Measurements from ENCODE around the gene PTGDS. TPM values are rescaled to one million over a fixed set of nuclear protein-coding genes. Genes with fewer than 3 reads are reported as not detected.

The PTGDS gene
- total RNA-seq, 2 experiments from 2014 or later: 1.2 to 1.4 TPM

- peaks cover 37% of the 10 kb centered on the region for H3K4me1 Mint-ChIP-seq (ENCODE audit: low read depth)
- H3K36me3 Mint-ChIP-seq (ENCODE audit: low read depth): peaks cover 10% of the 10 kb centered on the region
- CTCF ChIA-PET: interaction anchor here (0.6 to 4.2 kb wide), 12 partner anchors 8 to 265 kb away, joined by 3 to 40 read pairs (median 5); partner anchors contain the start of genes ABCA2 and AJM1
- peak; percentile 96 for DNase-seq
- no peaks in the 10 kb centered on the region for H3K9me3 Mint-ChIP-seq (ENCODE audit: insufficient read depth)
- peaks cover 15% of the 10 kb centered on the region for H3K27me3 Mint-ChIP-seq (ENCODE audit: low read depth)
- peak; percentile 87 for ATAC-seq
- peak within 1 kb of the TSS; percentile 84 for H3K4me3 Mint-ChIP-seq
- peak within 1 kb of the TSS; percentile 87 for H3K27ac Mint-ChIP-seq
- POLR2A ChIA-PET: interaction anchor here (0.6 to 1.9 kb wide), 11 partner anchors 8 to 475 kb away, joined by 3 to 10 read pairs (median 4); no protein-coding TSS in a partner anchor
These were observed 14.9 kb downstream of the PTGDS start, which contains the start of gene PAXX for GRCh38 chr9:136991993-136992818. PAXX (plus strand) TSS chr9:136992422; CDS start chr9:136992444, 22 bp downstream.

- DNase-seq (no peak), ATAC-seq (no peak)
- peak overlapping the region; percentile 87 for H3K27ac Mint-ChIP-seq
- H3K9me3 Mint-ChIP-seq (ENCODE audit: insufficient read depth): no peaks in the 10 kb centered on the region
- H3K27me3 Mint-ChIP-seq (ENCODE audit: low read depth): peaks cover 12% of the 10 kb centered on the region
- POLR2A ChIA-PET: interaction anchor here (0.6 to 1.9 kb wide), 5 partner anchors 11 to 476 kb away, joined by 3 to 7 read pairs (median 4); no protein-coding TSS in a partner anchor
- H3K4me1 Mint-ChIP-seq (ENCODE audit: low read depth): peaks cover 44% of the 10 kb centered on the region
- CTCF ChIA-PET: interaction anchor here (0.7 to 4.2 kb wide), 11 partner anchors 12 to 150 kb away, joined by 3 to 40 read pairs (median 5); partner anchors contain the start of genes ABCA2 and AJM1
- H3K4me3 Mint-ChIP-seq: peak overlapping the region; percentile 84
- peaks cover 10% of the 10 kb centered on the region for H3K36me3 Mint-ChIP-seq (ENCODE audit: low read depth)
These were observed 15.6 kb downstream of the PTGDS start for GRCh38 chr9:136992819-136993369.

DNA sequence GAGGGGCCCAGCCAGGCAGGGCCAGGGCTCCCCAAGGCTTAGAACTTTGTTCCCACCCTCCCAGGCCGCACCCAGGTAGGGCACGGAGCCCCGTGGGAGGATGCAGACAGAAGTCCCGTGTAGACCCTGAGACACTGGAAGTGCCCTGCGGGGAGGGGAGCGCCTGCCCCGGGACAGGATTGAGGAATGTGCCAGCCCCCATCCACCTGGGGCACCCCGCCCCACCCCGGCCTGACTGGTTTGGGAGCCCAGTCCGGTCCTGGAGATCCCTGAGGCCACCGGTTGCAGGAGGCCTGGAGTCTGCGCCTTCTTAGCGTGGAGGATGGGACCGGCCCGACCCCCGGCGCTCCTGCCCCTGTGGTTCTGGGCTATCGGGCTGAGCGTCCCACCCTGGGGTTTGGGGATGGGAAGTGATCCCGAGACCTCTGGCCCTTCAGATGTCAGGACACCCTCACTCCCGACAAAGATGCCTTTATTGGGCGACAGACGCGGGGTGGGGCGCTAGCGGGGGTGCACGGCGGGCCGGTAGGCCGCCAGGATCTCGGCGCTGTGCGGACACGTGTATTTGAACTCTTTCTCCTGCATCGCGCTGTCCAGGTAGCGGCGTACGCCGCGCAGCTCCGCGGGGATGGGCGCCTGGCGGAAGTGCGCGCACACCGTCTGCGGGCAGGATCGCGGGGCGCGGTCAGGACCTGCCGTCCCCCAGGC lies 17.0 kb downstream of the PTGDS start:
- ChIA-PET POLR2A (no interaction called here), CTCF (interaction anchor here (1.4 to 4.2 kb wide), 3 partner anchors 34 to 46 kb away, joined by 6 to 40 read pairs (median 28); partner anchors contain the start of gene ABCA2)
- H3K4me1 Mint-ChIP-seq (ENCODE audit: low read depth): peaks cover 58% of the 10 kb centered on the region
- no peak for DNase-seq
- no peak overlapping the region for H3K27ac Mint-ChIP-seq
- H3K9me3 Mint-ChIP-seq (ENCODE audit: insufficient read depth): no peaks in the 10 kb centered on the region
- peaks cover 10% of the 10 kb centered on the region for H3K36me3 Mint-ChIP-seq (ENCODE audit: low read depth)
- H3K4me3 Mint-ChIP-seq: peak overlapping the region; percentile 84
- peaks cover 7% of the 10 kb centered on the region for H3K27me3 Mint-ChIP-seq (ENCODE audit: low read depth)
- ATAC-seq: no peak

DNA sequence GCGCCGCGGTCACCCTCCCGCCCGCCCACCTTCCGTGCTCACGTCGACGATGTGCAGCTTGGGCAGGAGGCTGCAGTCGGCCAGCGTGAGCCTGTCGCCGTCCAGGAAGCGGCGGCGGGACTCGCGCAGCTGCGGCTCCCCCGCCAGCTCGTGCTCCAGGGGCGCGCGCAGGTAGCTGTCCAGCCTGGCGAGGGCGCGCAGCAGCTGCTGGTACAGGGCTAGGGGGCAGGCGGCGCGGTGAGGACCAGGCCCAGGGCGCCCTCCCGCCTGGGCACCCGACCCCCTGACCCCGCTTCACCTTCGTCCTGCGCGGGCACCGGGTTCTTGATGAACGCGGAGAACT lies 17.6 kb downstream of the PTGDS start:
- peaks cover 4% of the 10 kb centered on the region for H3K27me3 Mint-ChIP-seq (ENCODE audit: low read depth)
- no peaks in the 10 kb centered on the region for H3K9me3 Mint-ChIP-seq (ENCODE audit: insufficient read depth)
- DNase-seq: no peak
- H3K4me3 Mint-ChIP-seq: no peak overlapping the region
- ChIA-PET POLR2A (no interaction called here), CTCF (no interaction called here)
- H3K36me3 Mint-ChIP-seq (ENCODE audit: low read depth): peaks cover 10% of the 10 kb centered on the region
- H3K4me1 Mint-ChIP-seq (ENCODE audit: low read depth): peaks cover 62% of the 10 kb centered on the region
- no peak for ATAC-seq
- no peak overlapping the region for H3K27ac Mint-ChIP-seq

GRCh38 chr9:136995362-136995761 lies 18.1 kb downstream of the PTGDS start:
- ChIA-PET POLR2A (interaction anchor here (1.0 kb wide), 1 partner anchor 85 kb away, joined by 3 read pairs; no protein-coding TSS in a partner anchor), CTCF (interaction anchor here (0.9 to 5.8 kb wide), 6 partner anchors 32 to 153 kb away, joined by 3 to 43 read pairs (median 6); partner anchors contain the start of genes ABCA2, AJM1 and NPDC1)
- H3K27me3 Mint-ChIP-seq (ENCODE audit: low read depth): no peaks in the 10 kb centered on the region
- no peak overlapping the region for H3K4me3 Mint-ChIP-seq
- H3K36me3 Mint-ChIP-seq (ENCODE audit: low read depth): peaks cover 10% of the 10 kb centered on the region
- ATAC-seq (no peak), DNase-seq (no peak)
- no peak overlapping the region for H3K27ac Mint-ChIP-seq
- H3K4me1 Mint-ChIP-seq (ENCODE audit: low read depth): peaks cover 67% of the 10 kb centered on the region
- H3K9me3 Mint-ChIP-seq (ENCODE audit: insufficient read depth): no peaks in the 10 kb centered on the region

GRCh38 chr9:136995772-136996311 lies 18.5 kb downstream of the PTGDS start:
- Mint-ChIP-seq H3K27me3 (ENCODE audit: low read depth) (no peaks in the 10 kb centered on the region), H3K9me3 (ENCODE audit: insufficient read depth) (no peaks in the 10 kb centered on the region), H3K36me3 (ENCODE audit: low read depth) (peaks cover 10% of the 10 kb centered on the region), H3K4me3 (peak overlapping the region; percentile 46), H3K27ac (peak overlapping the region; percentile 87), H3K4me1 (ENCODE audit: low read depth) (peaks cover 70% of the 10 kb centered on the region)
- ChIA-PET CTCF (interaction anchor here (0.8 to 5.8 kb wide), 7 partner anchors 32 to 203 kb away, joined by 3 to 43 read pairs (median 6); partner anchors contain the start of genes ABCA2, AJM1 and NPDC1), POLR2A (interaction anchor here (0.5 to 1.0 kb wide), 2 partner anchors 86 to 206 kb away, joined by 3 read pairs; no protein-coding TSS in a partner anchor)
- ATAC-seq (no peak), DNase-seq (no peak)

DNA sequence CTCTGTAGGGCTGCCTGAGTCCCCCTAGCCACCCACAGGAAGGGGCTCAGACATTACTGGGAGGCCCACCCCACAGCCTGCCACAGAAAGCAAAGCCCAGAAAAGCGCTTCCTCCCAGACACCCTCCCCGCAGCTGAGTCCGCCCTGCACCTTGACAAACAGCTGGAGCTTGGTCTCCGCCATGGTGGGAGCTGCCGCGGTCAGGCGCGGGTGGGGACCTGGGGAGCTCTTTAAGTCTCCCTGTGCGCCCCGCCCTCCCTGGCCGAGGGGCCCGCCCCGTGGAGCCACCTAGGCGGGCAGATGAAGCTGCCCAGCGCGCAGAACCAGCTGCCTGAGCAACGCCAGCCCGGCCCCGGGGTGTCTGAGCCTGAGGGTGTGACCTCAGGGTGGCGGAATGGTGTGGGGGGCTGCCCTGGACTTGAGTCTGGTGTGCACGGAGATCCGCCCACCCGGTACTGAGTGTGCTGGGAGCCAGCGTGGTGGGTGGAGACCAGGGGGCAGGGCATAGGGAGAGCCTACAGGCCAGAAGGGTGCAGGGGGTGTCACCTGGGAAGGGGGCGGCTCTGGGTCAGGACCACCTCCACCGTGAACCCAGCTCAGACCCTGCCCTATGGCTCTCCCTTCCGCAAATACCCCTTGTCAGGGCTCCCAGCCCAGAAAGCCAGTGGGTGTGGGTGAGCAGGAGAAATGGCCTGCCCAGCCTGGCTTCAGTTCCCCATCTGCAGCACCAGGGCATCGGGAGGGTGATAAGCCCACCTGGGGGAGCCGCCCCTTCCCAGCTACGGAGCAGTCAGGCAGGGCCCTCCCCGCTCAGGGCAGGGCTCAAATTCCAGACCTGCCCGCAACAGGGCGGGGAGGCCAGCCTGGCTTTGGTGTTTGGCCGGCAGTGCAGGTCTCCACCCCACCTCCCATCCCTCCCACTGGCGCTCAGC lies 19.3 kb downstream of the PTGDS start, which contains the start of gene CLIC3:
Gene CLIC3, minus strand, starts transcription at position 208 of the 932 bp plus-strand sequence. Its CDS starts 25 bp downstream, at position 183.
- no peaks in the 10 kb centered on the region for H3K9me3 Mint-ChIP-seq (ENCODE audit: insufficient read depth)
- ATAC-seq: peak; percentile 20
- DNase-seq: peak; percentile 78
- no peaks in the 10 kb centered on the region for H3K27me3 Mint-ChIP-seq (ENCODE audit: low read depth)
- peak within 1 kb of the TSS; percentile 87 for H3K27ac Mint-ChIP-seq
- H3K4me3 Mint-ChIP-seq: peak within 1 kb of the TSS; percentile 46
- ChIA-PET CTCF (interaction anchor here (0.8 to 5.8 kb wide), 7 partner anchors 31 to 204 kb away, joined by 3 to 43 read pairs (median 6); partner anchors contain the start of genes ABCA2, AJM1 and NPDC1), POLR2A (interaction anchor here (0.5 to 1.0 kb wide), 2 partner anchors 87 to 206 kb away, joined by 3 read pairs; no protein-coding TSS in a partner anchor)
- peaks cover 10% of the 10 kb centered on the region for H3K36me3 Mint-ChIP-seq (ENCODE audit: low read depth)
- H3K4me1 Mint-ChIP-seq (ENCODE audit: low read depth): peaks cover 70% of the 10 kb centered on the region

DNA sequence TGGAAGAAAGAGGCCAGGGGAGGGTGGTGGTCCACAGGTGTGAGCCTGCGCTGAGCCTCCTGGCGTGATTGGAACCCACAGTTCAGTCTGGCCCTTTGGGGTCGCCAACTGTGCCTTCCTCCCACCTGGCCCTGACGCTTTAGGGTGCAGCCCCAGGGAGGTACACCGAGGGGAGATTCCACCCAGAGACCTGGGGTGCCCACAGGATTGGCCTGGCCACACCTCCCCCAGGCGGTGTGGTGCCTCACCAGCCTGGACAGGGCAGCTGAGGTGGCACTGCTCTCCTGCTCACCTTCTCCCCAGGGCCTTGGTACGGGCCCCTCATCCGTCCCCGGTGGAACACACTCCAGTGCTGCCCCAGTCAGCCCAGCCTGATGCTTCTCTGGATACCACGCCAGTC lies 20.1 kb downstream of the PTGDS start:
- Mint-ChIP-seq H3K9me3 (ENCODE audit: insufficient read depth) (no peaks in the 10 kb centered on the region), H3K4me1 (ENCODE audit: low read depth) (peaks cover 69% of the 10 kb centered on the region), H3K27me3 (ENCODE audit: low read depth) (no peaks in the 10 kb centered on the region), H3K4me3 (peak overlapping the region; percentile 50), H3K36me3 (ENCODE audit: low read depth) (peaks cover 10% of the 10 kb centered on the region), H3K27ac (peak overlapping the region; percentile 87)
- ChIA-PET POLR2A (no interaction called here), CTCF (interaction anchor here (1.1 to 5.8 kb wide), 3 partner anchors 32 to 155 kb away, joined by 3 to 43 read pairs (median 7); partner anchors contain the start of gene AJM1)
- no peak for DNase-seq
- no peak for ATAC-seq

DNA sequence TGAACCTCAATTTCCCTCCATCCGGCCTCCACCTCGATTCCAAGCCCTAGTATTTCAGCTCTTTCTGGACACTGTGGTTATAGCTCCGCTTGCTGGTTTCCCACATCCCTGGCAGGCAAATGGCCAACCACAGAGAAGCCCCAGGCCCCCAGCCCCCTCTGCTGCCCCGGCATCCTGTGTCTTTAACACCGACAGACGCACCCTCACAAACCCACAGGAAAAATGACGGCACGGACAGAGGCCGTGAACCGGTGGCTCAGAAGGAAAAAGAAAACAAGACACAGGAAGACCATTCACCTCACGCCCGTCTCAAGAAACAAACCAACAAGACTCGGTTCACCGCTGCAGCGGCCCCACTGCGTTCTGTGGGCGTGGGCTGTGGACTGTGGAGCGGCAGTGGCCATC lies 20.5 kb downstream of the PTGDS start:
- peak overlapping the region; percentile 50 for H3K4me3 Mint-ChIP-seq
- CTCF ChIA-PET: interaction anchor here (1.1 to 5.8 kb wide), 3 partner anchors 31 to 156 kb away, joined by 3 to 43 read pairs (median 7); partner anchors contain the start of gene AJM1
- POLR2A ChIA-PET: no interaction called here
- peak overlapping the region; percentile 87 for H3K27ac Mint-ChIP-seq
- H3K9me3 Mint-ChIP-seq (ENCODE audit: insufficient read depth): no peaks in the 10 kb centered on the region
- no peak for ATAC-seq
- peak; percentile 65 for DNase-seq
- H3K27me3 Mint-ChIP-seq (ENCODE audit: low read depth): no peaks in the 10 kb centered on the region
- peaks cover 10% of the 10 kb centered on the region for H3K36me3 Mint-ChIP-seq (ENCODE audit: low read depth)
- H3K4me1 Mint-ChIP-seq (ENCODE audit: low read depth): peaks cover 69% of the 10 kb centered on the region

Data from activated CD8-positive, alpha-beta T cell treated with anti-CD3 and anti-CD28 coated beads, Interleukin-2, amount 10 ng/mL, durations not matched to agents 7 days and 5 days (primary cell).